Inferior parietal cortex (tissue), 1 donor: Measurements from ENCODE around the gene TNP2.

Source experiments
- DNase-seq: peaks from one replicate; pipeline ENCODE4 v3.0.0-alpha.2; 2016; ENCODE audit errors: extremely low spot score

TNP2 gene

GRCh38 chr16:11240636-11241473 lies 28.3 kb downstream of the TNP2 start:
- DNase-seq: no peak

DNA sequence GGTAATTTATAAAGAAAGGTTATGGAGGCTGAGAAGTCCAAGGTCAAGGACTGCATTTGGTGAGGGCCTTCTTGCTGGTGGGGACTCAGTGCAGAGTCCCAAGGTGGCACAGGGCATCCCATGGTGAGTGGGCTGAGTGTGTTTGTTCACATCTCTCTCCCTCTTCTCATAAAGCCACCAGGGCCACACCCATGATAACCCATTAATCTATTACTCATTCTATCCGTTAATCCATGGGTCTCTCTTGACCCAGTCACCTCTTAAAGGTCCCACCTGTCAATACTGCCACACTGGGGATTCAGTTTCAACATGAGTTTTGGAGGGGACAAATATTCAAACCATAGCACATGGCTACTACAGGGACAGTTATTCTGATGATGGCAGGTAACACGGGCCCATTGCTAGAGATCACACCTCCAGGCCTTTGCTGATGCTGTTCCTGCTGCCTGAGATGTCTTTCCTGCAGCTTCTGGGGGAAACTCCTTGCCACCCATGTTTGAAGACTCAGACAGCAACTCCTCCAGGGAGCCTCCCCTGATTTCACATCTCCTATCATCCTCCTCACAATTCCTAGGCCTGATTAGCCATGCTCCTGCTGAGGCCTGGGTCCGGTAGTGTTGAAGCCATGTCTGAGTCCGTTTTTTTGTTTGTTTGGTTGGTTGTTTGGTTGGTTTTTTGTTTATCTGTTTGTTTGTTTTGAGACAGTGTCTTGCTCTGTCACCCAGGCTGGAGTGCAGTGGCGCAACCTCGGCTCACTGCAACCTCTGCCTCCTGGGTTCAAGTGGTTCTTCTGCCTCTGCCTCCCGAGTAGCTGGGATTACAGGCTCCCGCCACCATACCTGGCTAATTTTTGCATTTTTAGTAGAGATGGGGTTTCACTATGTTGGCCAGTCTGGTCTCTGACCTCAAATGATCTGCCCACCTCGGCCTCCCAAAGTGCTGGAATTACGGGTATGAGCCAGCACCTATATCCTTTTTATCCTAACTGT lies 29.2 kb downstream of the TNP2 start:
- DNase-seq: no peak

- DNase-seq: no peak
Measured at GRCh38 chr16:11238272-11239202, 30.6 kb downstream of the TNP2 start.

DNA sequence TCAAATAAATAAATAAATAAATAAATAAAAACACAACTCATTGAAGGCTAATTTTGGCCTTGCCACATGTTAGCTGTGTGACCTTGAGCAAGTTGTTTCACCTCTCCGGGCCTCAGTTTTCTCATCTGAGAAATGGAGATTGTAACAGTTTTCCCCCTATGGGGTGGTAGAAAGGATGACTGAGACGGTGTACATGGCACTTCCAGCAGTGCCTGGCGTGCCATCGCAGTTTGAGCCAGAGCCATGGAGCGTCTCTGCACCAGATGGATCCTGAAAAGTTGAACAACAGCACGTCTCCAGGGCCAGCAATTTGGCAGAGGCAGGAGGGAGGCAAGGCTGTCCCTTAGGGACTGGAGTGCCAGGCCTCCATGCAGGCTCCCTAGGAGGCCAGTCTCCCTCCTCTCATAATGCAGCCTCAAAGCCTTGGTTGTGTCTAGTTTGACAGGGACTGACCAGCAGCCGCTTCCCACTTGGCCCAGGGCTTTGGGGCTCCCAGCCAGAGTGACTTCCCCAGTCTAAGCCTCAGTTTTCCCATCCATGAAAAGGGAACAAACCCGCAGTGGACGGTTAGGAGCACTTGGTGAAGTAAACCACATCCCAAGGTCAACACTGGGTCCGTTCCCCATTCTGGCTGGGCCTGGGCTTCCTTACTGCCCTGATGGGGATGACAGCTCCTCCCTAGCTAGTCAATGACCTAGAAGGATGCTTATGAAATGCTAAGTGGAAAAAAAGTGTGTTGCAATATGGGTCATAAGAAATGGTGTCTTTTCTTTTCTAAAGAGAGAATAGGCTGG lies 32.5 kb downstream of the TNP2 start:
- no peak for DNase-seq

DNA sequence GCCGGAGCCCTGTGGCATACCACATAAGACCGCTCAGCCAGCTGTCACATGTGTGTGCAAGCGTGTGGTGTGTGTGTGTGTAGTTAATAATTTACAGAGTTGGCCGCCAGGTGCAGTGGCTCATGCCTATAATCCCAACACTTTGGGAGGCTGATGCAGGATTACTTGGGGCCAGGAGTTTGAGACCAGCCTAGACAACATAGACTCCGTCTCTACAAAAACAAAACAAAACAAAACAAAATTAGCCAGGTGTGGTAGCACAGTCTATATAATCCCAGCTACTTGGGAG lies 33.5 kb downstream of the TNP2 start:
- no peak for DNase-seq

- DNase-seq: no peak
Measured at GRCh38 chr16:11234884-11235702, 34.0 kb downstream of the TNP2 start.

DNA sequence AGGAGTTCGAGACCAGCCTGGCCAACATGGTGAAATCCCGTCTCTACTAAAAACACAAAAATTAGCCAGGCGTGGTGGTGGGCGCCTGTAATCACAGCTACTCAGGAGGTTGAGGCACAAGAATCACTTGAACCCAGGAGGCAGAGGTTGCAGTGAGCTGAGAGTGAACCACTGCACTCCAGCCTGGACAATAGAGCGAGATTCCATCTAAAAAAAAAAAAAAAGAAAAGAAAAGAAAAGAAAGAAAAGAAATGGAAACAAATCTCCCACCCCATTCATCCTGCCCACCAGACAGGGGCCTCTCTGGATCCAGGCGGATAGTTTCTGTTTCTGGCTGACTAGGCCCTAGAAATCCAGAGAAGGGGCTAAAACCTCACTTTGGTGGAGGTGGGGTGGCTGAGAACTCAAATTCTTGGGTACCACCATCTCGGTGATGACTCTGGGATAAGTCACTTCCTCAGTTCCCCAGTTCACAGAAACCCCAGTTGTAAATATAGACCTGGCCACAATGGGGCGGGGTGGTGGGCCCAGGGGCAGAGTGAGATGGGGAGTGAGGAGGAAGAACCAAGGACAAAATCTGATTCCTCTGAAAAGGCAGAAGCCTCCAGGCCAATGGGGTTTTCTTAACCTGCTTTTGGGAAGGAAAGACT lies 35.3 kb downstream of the TNP2 start:
- DNase-seq: no peak

DNA sequence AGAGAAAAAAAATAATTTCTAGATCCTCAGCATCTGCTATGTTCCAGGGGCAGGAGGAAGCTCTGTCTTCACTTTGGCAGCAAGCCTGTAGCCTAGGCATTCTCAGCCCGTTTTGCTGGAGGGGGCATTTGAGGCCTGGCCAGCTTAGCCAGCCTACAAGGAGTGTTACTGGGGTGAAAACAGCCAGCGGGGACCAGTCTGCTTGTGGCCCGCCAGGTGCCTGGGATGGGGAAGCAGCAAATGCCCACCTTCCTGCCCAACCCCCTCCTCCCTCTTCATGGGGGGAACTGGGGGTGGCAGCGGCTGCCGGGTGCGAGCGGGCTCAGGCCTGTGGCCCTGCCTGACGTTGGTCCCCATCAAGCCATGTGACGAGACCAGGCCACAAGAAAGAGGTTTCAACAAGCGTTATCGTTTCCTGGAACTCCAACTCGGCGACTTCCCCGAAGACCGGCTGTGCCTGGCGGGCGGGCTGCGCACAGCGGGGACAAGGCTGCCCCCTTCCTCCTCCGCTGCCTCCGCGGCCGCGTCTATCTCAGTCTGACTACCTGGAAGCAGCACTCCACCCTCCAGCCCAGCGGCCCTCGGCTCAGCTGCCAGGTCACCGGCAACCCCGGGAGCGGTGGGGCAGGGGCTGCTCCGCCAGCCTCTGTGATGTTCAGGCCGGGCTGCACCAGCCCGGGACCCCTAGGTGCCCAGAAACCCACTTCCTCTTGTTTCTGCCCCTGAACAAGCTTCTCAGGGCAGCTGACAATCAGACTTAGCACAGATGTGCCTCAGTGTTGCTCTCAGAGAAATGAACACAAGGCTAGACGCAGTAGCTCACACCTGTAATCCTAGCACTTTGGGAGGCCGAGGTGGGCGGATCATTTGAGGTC lies 36.0 kb downstream of the TNP2 start:
- peak; percentile 33 for DNase-seq

DNA sequence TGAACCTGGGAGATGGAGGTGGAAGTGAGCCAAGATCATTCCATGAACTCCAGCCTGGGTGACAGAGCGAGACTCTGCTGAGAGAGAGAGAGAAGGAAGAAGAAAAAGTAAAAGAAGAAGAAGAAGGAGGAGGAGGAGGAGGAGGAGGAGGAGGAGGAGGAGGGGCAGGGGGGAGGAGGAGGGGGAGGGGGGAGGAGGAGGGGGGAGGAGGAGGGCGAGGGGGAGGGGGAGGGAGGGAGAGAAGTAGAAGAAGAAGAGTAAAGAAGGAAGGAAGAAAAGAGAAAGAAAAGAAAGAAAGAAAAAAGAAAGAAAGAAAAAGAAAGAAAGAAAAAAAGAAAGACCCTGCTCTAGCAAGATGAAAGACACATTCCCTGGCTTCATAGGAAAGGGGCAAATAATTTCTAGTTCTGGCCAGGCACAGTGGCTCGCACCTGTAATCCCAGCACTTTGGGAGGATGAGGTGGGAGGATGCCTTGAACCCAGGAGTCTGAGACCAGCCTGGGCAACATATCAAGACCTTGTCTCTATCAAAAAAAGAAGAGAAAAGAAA lies 36.7 kb downstream of the TNP2 start:
- DNase-seq: no peak

GRCh38 chr16:11231367-11231970 lies 37.7 kb downstream of the TNP2 start:
- DNase-seq: no peak

DNA sequence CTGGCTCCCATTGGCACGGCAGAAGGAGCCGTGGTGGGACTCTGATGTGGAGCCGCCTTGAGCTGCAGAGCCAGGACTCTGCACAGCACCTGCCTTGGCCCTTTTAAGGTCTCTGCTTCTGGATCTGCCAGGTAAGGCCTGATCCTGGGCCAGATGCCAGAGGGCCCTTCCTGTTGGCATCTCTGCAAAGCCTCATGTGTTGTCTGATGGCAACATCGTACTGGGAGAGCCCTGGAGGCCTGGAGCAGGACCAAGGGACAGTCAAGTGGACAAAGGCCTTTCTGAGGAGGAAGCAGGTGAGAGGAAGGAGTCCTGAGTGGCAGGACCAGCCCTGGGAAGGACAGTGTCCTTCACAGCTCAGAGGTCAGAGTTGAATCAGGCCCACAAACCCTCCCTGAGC lies 39.2 kb downstream of the TNP2 start:
- no peak for DNase-seq

- DNase-seq: no peak
Measured at GRCh38 chr16:11229432-11229831, 39.7 kb downstream of the TNP2 start.

GRCh38 chr16:11225677-11226549 lies 43.2 kb downstream of the TNP2 start:
- DNase-seq: no peak

DNA sequence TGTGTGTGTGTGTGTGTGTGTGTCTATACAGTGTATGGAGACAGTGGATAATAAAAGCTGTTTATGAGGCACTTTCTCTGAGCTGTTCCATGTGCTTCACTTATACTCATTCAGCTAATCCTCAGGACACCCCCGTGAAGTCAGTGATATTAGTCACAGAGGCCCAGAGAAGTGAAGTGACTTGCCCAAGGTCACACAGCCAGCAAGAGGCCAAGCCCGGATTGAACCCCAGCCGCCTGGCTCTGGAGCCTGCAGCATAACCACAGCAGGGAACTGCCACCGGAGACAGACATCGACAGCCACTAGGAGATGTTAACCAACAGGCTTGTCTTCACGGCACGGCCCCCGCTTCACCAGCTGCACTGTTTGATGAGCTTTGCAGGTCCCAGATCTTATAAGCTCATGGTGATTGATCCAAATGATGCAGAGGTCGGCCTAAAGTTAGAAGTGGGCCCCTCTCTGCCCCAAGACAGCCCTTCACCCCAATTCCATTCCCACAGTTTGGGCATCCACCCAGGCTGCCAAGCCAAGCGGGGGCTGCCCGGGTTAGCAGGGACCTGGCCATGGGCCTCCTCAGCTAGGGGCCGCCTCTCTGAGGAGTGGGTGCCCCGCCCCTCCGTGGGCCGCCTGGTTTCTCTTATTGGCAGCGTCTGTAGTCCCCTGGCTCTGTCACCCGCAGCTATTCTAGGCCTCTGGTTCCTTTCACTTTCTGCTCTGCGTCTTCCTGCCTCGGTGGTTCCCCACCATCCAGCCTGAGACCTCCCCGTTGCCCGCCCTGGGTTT lies 44.0 kb downstream of the TNP2 start:
- no peak for DNase-seq

DNA sequence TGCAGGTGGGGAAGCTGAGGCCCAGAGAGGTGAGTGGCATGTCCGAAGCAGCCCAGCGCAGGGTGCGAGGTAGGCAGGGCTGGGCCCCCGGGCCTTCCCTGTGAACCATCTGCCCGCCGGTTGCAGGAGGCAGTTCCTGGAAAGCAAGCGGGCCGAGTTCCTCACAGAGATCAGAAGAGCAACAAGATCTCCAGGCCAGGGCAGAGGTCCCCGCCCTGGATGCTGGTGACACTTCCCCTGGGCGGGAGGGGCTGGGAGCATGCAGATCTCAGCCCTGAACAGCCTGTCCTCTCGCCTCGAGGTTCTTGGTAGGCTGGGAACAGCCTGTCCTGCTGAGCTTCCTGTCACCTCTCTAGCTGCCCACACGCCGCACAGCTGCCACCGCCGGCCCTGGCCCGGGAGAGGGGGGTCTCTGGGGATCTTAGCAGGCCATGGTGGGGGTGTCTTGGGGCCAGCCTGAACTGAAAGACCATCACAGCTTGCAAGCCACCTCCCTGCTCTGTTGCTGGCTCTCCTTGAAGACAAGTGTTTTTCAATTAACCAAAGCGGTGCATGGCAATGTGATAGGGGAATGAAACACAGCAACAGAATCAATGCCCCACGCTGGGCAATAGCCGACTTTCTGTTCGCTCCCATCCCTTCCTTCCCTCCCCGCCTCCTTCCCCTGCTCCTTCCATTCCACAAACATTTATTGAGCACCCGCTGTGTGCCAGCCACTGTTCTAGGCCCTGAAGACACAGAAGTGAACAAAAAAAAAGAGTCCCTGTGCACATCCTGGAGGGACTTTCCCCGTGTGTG lies 44.8 kb downstream of the TNP2 start:
- peak; percentile 20 for DNase-seq
